GM12874 (cell line): Measurements from ENCODE around the gene SPINK8.

Experiments
- CTCF ChIP-seq: IDR thresholded peaks from 2 replicates; pipeline ENCODE4 v1.5.1; 2011; ENCODE audit warnings: low read depth, mild to moderate bottlenecking, control low read depth, low read length, moderate library complexity; ENCODE audit not compliant: insufficient read depth

SPINK8 gene

GRCh38 chr3:48345946-48346572 is 12.6 kb upstream of the SPINK8 start:
- TF ChIP-seq CTCF = no peak

- TF ChIP-seq CTCF = no peak
These were observed 11.5 kb upstream of the SPINK8 start for GRCh38 chr3:48344867-48345507.

- TF ChIP-seq CTCF = no peak
These were observed 10.0 kb upstream of the SPINK8 start for GRCh38 chr3:48343432-48343831.

- TF ChIP-seq CTCF = no peak
These were observed 5.2 kb upstream of the SPINK8 start for GRCh38 chr3:48338635-48339034.

- TF ChIP-seq CTCF = no peak
These were observed 1.1 kb upstream of the SPINK8 start for GRCh38 chr3:48334605-48335004.

- no peak for TF ChIP-seq CTCF
These were observed 12.5 kb downstream of the SPINK8 start for GRCh38 chr3:48320996-48321395.

- TF ChIP-seq CTCF = no peak
These were observed 14.6 kb downstream of the SPINK8 start for GRCh38 chr3:48318713-48319468.
